Measurements from ENCODE around the gene ERO1A.

ERO1A gene

GRCh38 chr14:52609445-52610044 is 85.8 kb downstream of the ERO1A start:
- in situ Hi-C loops (cut with HindIII; ENCODE audit: low sequenced_read_pairs): no loop called here

GRCh38 chr14:52607061-52607460 is 88.3 kb downstream of the ERO1A start:
- in situ Hi-C loops (cut with HindIII; ENCODE audit: low sequenced_read_pairs): no loop called here

- in situ Hi-C loops (cut with HindIII; ENCODE audit: low sequenced_read_pairs): no loop called here
These were observed 93.2 kb downstream of the ERO1A start for GRCh38 chr14:52602131-52602530.

- in situ Hi-C loops (cut with HindIII; ENCODE audit: low sequenced_read_pairs): no loop called here
These were observed 95.4 kb downstream of the ERO1A start for GRCh38 chr14:52599974-52600373.

- in situ Hi-C loops (cut with HindIII; ENCODE audit: low sequenced_read_pairs): no loop called here
These were observed 96.8 kb downstream of the ERO1A start for GRCh38 chr14:52598568-52598967.

- in situ Hi-C loops (cut with HindIII; ENCODE audit: low sequenced_read_pairs): no loop called here
These were observed 98.5 kb downstream of the ERO1A start for GRCh38 chr14:52596861-52597260.

GRCh38 chr14:52596320-52596719 is 99.0 kb downstream of the ERO1A start:
- in situ Hi-C loops (cut with HindIII; ENCODE audit: low sequenced_read_pairs): no loop called here

GRCh38 chr14:52590318-52590717 is 105.0 kb downstream of the ERO1A start:
- in situ Hi-C loops (cut with HindIII; ENCODE audit: low sequenced_read_pairs): no loop called here
